HUES64 (cell line): ENCODE measurements around the gene SLC9C1.

ENCODE experiments used
- H3K27ac ChIP-seq: 2 replicates; pipeline ENCODE4 v1.7.0; 2013; ENCODE audit warnings: low read depth, low read length, inconsistent platforms
- H3K27me3 ChIP-seq: 2 replicates; pipeline ENCODE4 v1.6.1; 2013; ENCODE audit warnings: mild to moderate bottlenecking, low read length; ENCODE audit not compliant: insufficient read depth
- H3K36me3 ChIP-seq: 2 replicates; pipeline ENCODE4 v1.6.1; 2013; ENCODE audit warnings: mild to moderate bottlenecking, low read length; ENCODE audit not compliant: insufficient read depth
- H3K4me1 ChIP-seq: 2 replicates; pipeline ENCODE4 v1.6.1; 2013; ENCODE audit warnings: mild to moderate bottlenecking, low read length, moderate library complexity; ENCODE audit not compliant: insufficient read depth
- H3K4me3 ChIP-seq: 2 replicates; pipeline ENCODE4 v1.5.1; 2013; ENCODE audit warnings: mild to moderate bottlenecking, low read length, moderate library complexity
- H3K9ac ChIP-seq: 2 replicates; pipeline ENCODE4 v1.6.1; 2013; ENCODE audit warnings: mild to moderate bottlenecking, low read depth, low read length
- H3K9me3 ChIP-seq: 2 replicates; pipeline ENCODE4 v1.6.1; 2013; ENCODE audit warnings: low read depth, low read length; ENCODE audit not compliant: insufficient read depth
- WGBS: fragments of 150-250, 120-280 bp; methylation state at CpG from one replicate; pipeline ENCODE4 v1.1.7; 2013; ENCODE audit warnings: missing lambda C conversion rate; 5-methylcytosine and 5-hydroxymethylcytosine counted together

SLC9C1 gene

GRCh38 chr3:112119962-112120836 lies 173.8 kb downstream of the SLC9C1 start:
- 90% methylated on average over 8 of the region's 9 CpGs for WGBS
- no peaks in the 10 kb centered on the region for H3K9me3 ChIP-seq
- peaks cover 14% of the 10 kb centered on the region for H3K4me1 ChIP-seq
- H3K27ac ChIP-seq, result no peak overlapping the region
- H3K36me3 ChIP-seq, result peaks cover 6% of the 10 kb centered on the region
- no peak overlapping the region for H3K4me3 ChIP-seq
- no peaks in the 10 kb centered on the region for H3K27me3 ChIP-seq
- no peak overlapping the region for H3K9ac ChIP-seq

GRCh38 chr3:112117841-112118571 lies 176.0 kb downstream of the SLC9C1 start:
- Histone ChIP-seq H3K27me3 (no peaks in the 10 kb centered on the region), H3K4me1 (peaks cover 9% of the 10 kb centered on the region; the same call in 1 of the 2 replicates), H3K27ac (no peak overlapping the region), H3K4me3 (no peak overlapping the region), H3K36me3 (peaks cover 14% of the 10 kb centered on the region), H3K9ac (no peak overlapping the region), H3K9me3 (no peaks in the 10 kb centered on the region)
- WGBS, result 92% methylated on average over 4 of the region's 4 CpGs

GRCh38 chr3:112117415-112117814 lies 176.6 kb downstream of the SLC9C1 start:
- Histone ChIP-seq H3K36me3 (peaks cover 16% of the 10 kb centered on the region), H3K27me3 (no peaks in the 10 kb centered on the region), H3K4me1 (peaks cover 9% of the 10 kb centered on the region; the same call in 1 of the 2 replicates), H3K27ac (no peak overlapping the region), H3K4me3 (no peak overlapping the region), H3K9me3 (no peaks in the 10 kb centered on the region), H3K9ac (no peak overlapping the region)
- WGBS, result 100% methylated on average over 1 of the region's 1 CpG

- Histone ChIP-seq H3K9ac (no peak overlapping the region), H3K36me3 (peaks cover 16% of the 10 kb centered on the region)
Observed at GRCh38 chr3:112116748-112117186, 177.2 kb downstream of the SLC9C1 start.

GRCh38 chr3:112115806-112116383 lies 178.1 kb downstream of the SLC9C1 start:
- no peak overlapping the region for H3K9ac ChIP-seq
- H3K36me3 ChIP-seq, result peaks cover 16% of the 10 kb centered on the region
- no peak overlapping the region for H3K27ac ChIP-seq
- peaks cover 9% of the 10 kb centered on the region; the same call in 1 of the 2 replicates for H3K4me1 ChIP-seq
- H3K27me3 ChIP-seq, result no peaks in the 10 kb centered on the region
- WGBS, result 94% methylated on average over 4 of the region's 6 CpGs
- no peak overlapping the region for H3K4me3 ChIP-seq
- H3K9me3 ChIP-seq, result no peaks in the 10 kb centered on the region

More at GRCh38 chr3:112116748-112117186, 177.2 kb downstream of the SLC9C1 start:
- no peak overlapping the region for H3K27ac ChIP-seq
- no peak overlapping the region for H3K4me3 ChIP-seq
- H3K9me3 ChIP-seq, result no peaks in the 10 kb centered on the region
- no peaks in the 10 kb centered on the region for H3K27me3 ChIP-seq
- 95% methylated on average over 13 of the region's 13 CpGs for WGBS
- H3K4me1 ChIP-seq, result peaks cover 9% of the 10 kb centered on the region; the same call in 1 of the 2 replicates

- H3K36me3 ChIP-seq, result peaks cover 20% of the 10 kb centered on the region
- no peaks in the 10 kb centered on the region for H3K9me3 ChIP-seq
- H3K9ac ChIP-seq, result no peak overlapping the region
- H3K27me3 ChIP-seq, result no peaks in the 10 kb centered on the region
- whole genome bisulfite sequencing, result 92% methylated on average over 6 of the region's 6 CpGs
- no peak overlapping the region for H3K4me3 ChIP-seq
- no peak overlapping the region for H3K27ac ChIP-seq
- peaks cover 9% of the 10 kb centered on the region; the same call in 1 of the 2 replicates for H3K4me1 ChIP-seq
Observed at GRCh38 chr3:112115161-112115739, 178.8 kb downstream of the SLC9C1 start.

- Histone ChIP-seq H3K4me3 (no peak overlapping the region), H3K9ac (no peak overlapping the region), H3K4me1 (peaks cover 4% of the 10 kb centered on the region; the same call in 1 of the 2 replicates), H3K27ac (no peak overlapping the region), H3K9me3 (no peaks in the 10 kb centered on the region), H3K27me3 (no peaks in the 10 kb centered on the region), H3K36me3 (peaks cover 23% of the 10 kb centered on the region)
- WGBS, result 94% methylated on average over 6 of the region's 6 CpGs
Observed at GRCh38 chr3:112114576-112115160, 179.3 kb downstream of the SLC9C1 start.

GRCh38 chr3:112111785-112112402 lies 182.1 kb downstream of the SLC9C1 start:
- Histone ChIP-seq H3K36me3 (peaks cover 24% of the 10 kb centered on the region), H3K27ac (no peak overlapping the region), H3K27me3 (no peaks in the 10 kb centered on the region), H3K4me1 (no peaks in the 10 kb centered on the region), H3K4me3 (no peak overlapping the region), H3K9ac (no peak overlapping the region), H3K9me3 (no peaks in the 10 kb centered on the region)
- WGBS, result 32% methylated on average over 3 of the region's 3 CpGs

GRCh38 chr3:112109322-112109721 lies 184.7 kb downstream of the SLC9C1 start:
- Histone ChIP-seq H3K9ac (no peak overlapping the region), H3K27me3 (no peaks in the 10 kb centered on the region), H3K9me3 (no peaks in the 10 kb centered on the region), H3K4me1 (no peaks in the 10 kb centered on the region), H3K4me3 (no peak overlapping the region), H3K36me3 (peaks cover 40% of the 10 kb centered on the region), H3K27ac (no peak overlapping the region)
- WGBS, result 92% methylated on average over 5 of the region's 5 CpGs

- H3K27me3 ChIP-seq, result no peaks in the 10 kb centered on the region
- WGBS, result 99% methylated on average over 2 of the region's 2 CpGs
- H3K27ac ChIP-seq, result no peak overlapping the region
- peaks cover 8% of the 10 kb centered on the region; the same call in 1 of the 2 replicates for H3K4me1 ChIP-seq
- no peaks in the 10 kb centered on the region for H3K9me3 ChIP-seq
- no peak overlapping the region for H3K4me3 ChIP-seq
- no peak overlapping the region for H3K9ac ChIP-seq
- peaks cover 24% of the 10 kb centered on the region for H3K36me3 ChIP-seq
Observed at GRCh38 chr3:112104774-112105173, 189.2 kb downstream of the SLC9C1 start.
